HUDEP-2 (cell line): ENCODE data around the gene MYCBP2.
A peak's percentile ranks its signal among the peaks of the same experiment; 100 is the strongest.
"Not testable (repeated sequence)": the region's sequence is repeated elsewhere in the genome, so short reads cannot be mapped to it uniquely, and the experiment has no call there.

Source experiments
- DNase-seq, 76 experiments: peaks; one replicate each; lab custom pipeline; 2025; ENCODE audit not compliant: unreplicated experiment in 76 of 76; lab: John Stamatoyannopoulos, UW

Gene MYCBP2

GRCh38 chr13:77040835-77041234 lies 286.1 kb downstream of the MYCBP2 start:
- no peak for DNase-seq

GRCh38 chr13:77040076-77040475 lies 286.8 kb downstream of the MYCBP2 start:
- no peak for DNase-seq

GRCh38 chr13:77038907-77039480 lies 287.9 kb downstream of the MYCBP2 start:
- DNase-seq: no peak

- DNase-seq: no peak
These were observed 290.6 kb downstream of the MYCBP2 start for GRCh38 chr13:77036279-77036678.

DNA sequence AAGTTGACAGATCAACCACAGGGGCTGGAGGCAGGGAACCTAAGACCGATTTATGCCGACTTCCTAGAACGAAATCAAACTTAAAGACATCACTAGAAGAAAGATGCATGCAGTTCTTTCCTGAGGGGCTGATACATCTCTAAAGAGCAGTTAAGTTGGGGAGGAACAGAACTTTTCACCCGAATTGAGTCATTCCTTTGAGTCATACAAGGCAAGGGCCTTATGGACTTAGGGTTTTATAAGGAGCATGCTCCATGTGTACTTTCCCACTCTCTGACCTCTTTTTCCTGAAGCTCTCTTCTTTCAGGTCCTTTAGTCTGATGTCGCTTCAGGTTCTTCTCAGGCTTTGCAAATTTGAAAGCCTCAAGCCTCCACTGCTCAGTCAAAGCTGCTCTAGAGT lies 292.0 kb downstream of the MYCBP2 start:
- no peak for DNase-seq

GRCh38 chr13:77033717-77034302 lies 293.1 kb downstream of the MYCBP2 start:
- DNase-seq: no peak

DNA sequence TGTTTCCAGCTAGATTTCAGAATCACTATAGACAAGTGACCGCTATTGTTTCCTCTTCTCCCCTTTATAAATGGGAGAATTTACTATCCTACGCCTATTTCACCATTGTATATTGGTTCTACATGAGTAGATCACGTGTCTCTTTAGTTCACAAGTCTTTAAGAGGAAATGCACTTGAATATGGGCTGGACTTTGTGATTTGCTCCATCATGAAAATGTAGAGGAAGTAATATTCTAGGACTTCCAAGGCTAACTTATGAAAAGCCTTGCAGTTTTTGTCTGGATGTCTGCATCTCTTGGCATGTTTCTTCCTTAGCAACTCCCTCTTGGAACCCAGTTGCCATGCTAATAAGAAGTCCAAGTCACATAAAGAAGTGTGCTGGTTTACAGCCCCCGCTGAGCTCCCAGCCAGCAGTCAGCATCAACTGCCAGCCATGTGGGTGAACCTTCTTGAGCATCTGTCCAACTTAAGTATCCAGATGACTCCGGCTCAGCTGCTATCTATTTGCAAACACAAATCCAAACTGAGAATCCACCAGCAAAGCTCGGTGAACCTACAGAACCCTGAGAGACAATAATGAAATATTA lies 295.1 kb downstream of the MYCBP2 start:
- DNase-seq: no peak

DNA sequence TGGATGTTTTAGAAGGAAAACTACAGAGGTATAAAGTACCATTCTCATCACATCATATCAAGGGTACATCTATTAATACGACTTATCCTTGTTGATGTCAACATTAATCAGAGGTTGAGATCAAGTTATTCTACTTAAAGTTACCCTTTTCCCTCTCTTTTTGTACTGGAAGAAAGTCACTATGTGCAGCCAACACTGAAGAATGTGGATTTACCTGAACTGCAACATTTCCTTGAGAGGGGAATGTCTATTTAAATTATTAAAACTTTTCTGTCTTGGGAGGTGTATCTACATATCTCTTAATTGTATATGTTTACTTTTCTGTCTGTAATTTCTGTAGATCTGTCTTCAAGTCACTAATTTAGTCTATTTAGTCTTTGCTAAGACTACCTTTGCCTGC lies 297.5 kb downstream of the MYCBP2 start:
- no peak for DNase-seq

DNA sequence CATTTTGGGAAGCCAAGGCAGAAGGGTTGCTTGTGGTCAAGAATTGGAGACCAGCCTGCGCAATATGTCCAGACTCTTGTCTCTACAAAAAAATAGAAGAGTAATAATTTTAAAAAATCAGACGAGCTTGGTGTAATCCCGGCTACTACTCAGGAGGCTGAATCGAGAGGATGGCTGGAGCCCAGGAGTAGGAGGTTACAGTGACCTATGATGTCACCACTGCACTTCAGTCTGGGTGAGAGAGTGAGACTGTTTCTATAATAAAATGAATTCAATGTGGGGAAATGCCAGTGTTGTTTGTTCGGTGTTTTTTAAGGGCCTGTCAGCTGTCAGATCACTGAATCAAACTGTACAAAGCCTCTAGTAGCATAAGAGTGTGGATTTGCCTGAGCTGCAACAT lies 298.7 kb downstream of the MYCBP2 start:
- no peak for DNase-seq

DNA sequence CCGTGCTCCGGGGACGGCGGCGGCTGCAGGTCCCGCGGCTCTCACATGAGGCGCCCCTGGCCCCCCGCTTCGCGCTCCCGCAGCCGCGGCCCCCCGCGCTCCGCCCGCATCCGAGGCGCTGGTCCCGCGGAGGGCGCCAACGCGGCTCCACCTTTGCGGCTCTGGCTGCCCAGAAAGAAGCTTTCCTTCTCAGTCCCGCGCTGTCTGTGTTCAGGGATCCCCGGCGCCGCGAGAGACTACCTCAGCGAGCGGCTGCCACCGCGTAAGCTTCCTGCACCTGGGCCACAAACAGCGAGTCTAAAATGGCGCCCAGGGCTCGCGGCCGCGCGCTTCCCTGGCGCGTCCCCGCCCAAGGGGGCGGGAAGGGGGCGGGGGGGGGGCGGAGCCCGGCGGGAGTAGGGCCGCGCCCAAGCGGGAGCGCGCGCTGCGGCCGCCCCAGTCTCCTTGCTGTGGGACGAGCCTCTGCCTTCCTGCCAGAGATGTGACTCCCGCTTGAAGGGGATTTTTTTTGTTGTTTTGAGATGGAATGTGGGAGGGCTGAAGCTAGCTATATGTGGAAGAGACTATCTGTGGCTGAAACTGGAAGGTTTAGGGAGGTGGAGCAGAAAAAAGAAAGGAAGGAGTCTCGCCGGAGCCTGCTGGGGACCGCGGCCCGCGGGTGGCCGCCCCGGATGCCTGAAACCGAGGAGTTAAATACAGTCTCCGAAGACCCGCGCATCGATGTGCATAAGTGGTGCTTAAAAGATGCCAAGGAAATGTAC lies 299.9 kb downstream of the MYCBP2 start, which contains the start of gene FBXL3:
Gene FBXL3 (minus strand): TSS at position 299 of the 761 bp plus-strand sequence. CDS start 5,299 bp downstream, outside the sequence.
- peak in 75 of 76 experiments; percentile 4 to 86 (median 70) for DNase-seq

DNA sequence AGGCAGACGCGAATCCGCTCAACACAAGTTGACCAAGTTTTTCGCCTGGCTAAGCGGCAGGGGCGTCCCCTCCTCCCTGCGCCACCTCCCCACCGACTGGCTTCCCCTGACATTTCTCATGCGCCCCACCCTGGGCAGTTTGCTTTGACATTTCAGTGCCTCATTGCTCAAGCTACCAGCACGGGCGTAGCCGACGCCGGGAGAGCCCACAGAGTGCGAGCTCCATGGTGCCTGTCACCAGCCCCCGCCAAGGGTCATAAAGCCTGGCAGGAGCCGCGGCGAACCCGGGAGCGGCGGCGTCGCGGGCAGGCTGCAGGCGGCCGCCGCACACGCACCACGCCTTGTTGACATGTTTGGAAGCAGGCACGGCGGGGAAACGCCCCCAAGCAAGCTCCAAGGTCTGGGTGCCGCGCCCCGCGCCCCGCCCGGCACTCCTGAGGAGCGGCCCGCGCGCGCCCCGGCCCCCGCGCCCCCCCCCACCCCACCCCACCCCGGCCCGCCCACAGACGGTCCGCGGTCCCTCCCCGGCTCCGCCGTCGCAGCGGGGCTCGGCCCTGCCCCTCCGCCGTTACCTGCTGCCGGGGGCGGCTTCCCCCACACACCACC lies 300.5 kb downstream of the MYCBP2 start:
- DNase-seq: peak in 74 of 76 experiments; percentile 31 to 89 (median 77)

- DNase-seq: no peak
These were observed 304.6 kb downstream of the MYCBP2 start for GRCh38 chr13:77022341-77022740.

DNA sequence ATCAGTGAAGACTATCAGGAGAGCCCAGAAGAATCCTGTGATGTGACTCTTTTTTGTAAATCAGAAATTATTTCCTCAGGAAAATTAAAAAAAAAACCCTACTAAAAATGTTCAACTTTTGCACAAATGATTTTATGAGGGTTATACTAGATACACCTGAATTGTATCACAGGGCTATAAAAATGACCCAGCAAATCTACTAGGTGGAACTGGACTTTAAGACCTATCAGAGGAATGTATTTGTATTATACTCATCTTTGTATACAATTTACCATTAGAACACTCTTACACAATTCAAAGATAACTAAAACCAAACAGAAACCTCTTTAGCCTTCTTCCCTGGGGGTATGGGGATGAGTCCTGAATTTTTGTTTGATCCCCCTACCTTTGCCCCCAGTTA lies 307.1 kb downstream of the MYCBP2 start:
- DNase-seq: no peak

GRCh38 chr13:77016888-77017623 lies 309.8 kb downstream of the MYCBP2 start:
- no peak for DNase-seq

- DNase-seq: no peak
These were observed 310.6 kb downstream of the MYCBP2 start for GRCh38 chr13:77016251-77016812.

DNA sequence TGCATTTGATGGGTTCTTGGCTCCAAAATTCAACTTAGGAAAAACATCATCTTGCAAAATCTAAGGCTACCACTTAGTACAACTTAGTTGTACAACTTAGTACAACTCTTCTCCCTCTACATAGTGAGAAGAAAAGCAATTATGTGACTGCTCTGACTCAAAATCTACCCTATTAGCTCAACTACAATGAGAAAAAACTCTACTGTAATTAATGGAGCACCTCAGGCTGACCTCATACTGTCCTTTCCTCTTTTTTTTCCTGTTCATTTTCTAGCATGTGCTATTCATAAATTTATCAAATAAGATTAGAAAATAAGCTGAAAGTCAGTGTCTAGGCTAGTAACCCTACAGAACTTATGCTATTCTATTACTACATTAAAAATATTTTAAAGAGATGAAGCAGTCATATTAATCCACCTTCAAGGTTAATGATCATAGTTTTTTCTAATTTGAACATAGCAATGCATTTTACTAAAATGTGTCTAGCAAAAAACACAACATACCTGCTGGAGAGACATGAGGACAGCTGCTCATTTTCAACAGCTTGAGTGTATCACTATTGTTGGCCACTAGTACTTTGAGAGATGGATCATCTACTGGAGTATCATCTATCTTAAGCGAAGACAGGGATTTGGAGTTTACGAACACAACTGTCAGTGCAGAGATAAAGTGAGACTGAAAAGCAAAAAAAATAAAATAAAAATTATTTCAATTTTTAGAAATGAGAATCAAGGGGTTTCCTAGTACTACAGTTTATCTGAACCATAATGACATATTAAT lies 311.8 kb downstream of the MYCBP2 start:
- no peak for DNase-seq

GRCh38 chr13:77013853-77014542 lies 312.9 kb downstream of the MYCBP2 start:
- no peak for DNase-seq

DNA sequence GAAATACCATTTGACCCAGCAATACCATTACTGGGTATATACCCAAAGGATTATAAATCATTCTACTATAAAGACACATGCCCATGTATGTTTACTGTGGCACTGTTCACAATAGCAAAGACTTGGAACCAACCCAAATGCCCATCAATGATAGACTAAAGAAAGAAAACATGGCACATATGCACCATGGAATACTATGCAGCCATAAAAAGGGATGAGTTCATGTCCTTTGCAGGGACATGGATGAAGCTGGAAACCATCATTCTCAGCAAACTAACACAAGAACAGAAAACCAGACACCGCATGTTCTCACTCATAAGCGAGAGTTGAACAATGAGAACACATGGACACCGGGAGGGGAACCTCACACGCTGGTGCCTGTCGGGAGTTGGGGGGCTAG lies 317.2 kb downstream of the MYCBP2 start:
- DNase-seq: not testable (repeated sequence)

- DNase-seq: no peak
These were observed 317.9 kb downstream of the MYCBP2 start for GRCh38 chr13:77009011-77009410.
